DMS53 (cell line): ENCODE measurements around the gene GPR84.

Experiments used
- DNase-seq: peaks from one replicate; lab custom pipeline; 2025; lab: John Stamatoyannopoulos, UW

The GPR84 gene

DNA sequence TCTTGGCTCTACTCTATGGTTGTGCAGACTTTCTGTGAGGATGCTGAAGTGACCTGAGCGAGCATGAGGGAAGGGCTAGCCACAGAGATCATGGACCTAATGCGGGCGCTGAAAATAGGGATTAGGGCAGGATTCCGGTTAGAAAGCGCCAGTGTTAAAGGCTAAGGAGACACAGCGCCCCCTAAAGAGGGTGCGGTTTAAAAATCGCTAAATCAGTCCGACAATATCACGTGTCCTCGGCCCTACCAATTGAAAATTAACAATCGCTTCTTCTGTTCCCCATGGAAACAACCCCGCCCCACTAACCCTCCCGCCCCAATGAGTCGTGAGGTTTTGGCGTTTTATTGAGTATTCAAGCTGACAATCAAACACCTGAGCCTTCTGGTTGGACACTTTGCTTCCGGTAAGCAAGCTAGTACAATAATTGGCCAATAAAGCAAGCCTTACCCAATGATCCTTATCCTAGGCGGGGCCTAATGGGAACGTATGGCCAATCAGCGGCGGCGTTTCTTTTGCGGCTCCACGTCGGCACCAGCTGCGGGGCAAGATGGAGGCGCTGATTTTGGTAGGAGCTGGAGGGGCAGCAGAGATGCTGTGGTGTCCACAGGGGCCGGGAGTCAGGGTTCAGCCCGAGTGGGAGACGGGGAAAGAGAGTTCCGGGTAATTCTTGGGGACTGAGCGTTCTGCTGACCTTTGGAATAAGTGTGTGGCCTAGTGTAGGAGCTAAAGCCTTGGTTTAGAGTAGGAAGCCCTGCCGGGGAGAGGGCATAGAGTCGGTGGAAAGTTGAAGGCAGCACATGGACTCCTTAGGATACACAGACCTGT is 39.5 kb downstream of the GPR84 start, which contains the start of gene COPZ1:
Gene COPZ1 (plus strand): TSS at position 515 of the 825 bp plus-strand sequence. CDS start 33 bp downstream, at position 548.
- peak; percentile 100 for DNase-seq

DNA sequence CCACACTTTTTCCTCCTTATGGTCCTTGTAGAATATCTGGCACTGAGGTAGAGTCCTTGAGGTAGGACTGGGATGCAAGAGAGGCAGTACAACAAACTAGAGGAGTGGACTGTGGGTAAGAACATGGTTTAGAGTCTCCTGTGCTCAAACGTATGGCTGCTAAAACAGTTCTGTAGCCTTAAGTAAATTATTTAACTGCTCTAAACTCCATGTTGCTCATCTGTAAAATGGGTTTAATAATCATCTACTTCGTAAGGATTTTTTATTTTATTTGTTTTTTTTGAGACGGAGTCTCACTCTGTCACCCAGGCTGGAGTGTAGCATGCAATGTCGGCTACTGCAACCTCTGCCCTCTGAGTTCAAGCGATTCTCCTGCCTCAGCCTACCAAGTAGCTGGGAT is 42.9 kb downstream of the GPR84 start:
- DNase-seq, result no peak
